ENCODE results near the gene AGAP1.

The AGAP1 gene

GRCh38 chr2:235697041-235697440, 203.2 kb downstream of the AGAP1 start:
- DNase-seq = no peak

GRCh38 chr2:235698028-235698427, 204.2 kb downstream of the AGAP1 start:
- no peak for DNase-seq

GRCh38 chr2:235698491-235698890, 204.6 kb downstream of the AGAP1 start:
- no peak for DNase-seq

GRCh38 chr2:235699576-235699975, 205.7 kb downstream of the AGAP1 start:
- no peak for DNase-seq

- DNase-seq = no peak
Measured at GRCh38 chr2:235701206-235701981, 207.6 kb downstream of the AGAP1 start.

GRCh38 chr2:235702186-235702585, 208.3 kb downstream of the AGAP1 start:
- no peak for DNase-seq

GRCh38 chr2:235703711-235704295, 210.0 kb downstream of the AGAP1 start:
- no peak for DNase-seq

GRCh38 chr2:235705296-235705695, 211.5 kb downstream of the AGAP1 start:
- no peak for DNase-seq

GRCh38 chr2:235706506-235706905, 212.7 kb downstream of the AGAP1 start:
- no peak for DNase-seq

GRCh38 chr2:235707411-235708096, 213.7 kb downstream of the AGAP1 start:
- no peak for DNase-seq

- no peak for DNase-seq
Measured at GRCh38 chr2:235709124-235709813, 215.4 kb downstream of the AGAP1 start.

- DNase-seq = no peak
Measured at GRCh38 chr2:235709969-235710879, 216.4 kb downstream of the AGAP1 start.

GRCh38 chr2:235710933-235711332, 217.1 kb downstream of the AGAP1 start:
- DNase-seq = no peak

GRCh38 chr2:235711527-235711926, 217.7 kb downstream of the AGAP1 start:
- DNase-seq = no peak

- no peak for DNase-seq
Measured at GRCh38 chr2:235712176-235712575, 218.3 kb downstream of the AGAP1 start.

GRCh38 chr2:235713189-235713588, 219.3 kb downstream of the AGAP1 start:
- DNase-seq = no peak

- no peak for DNase-seq
Measured at GRCh38 chr2:235715601-235716000, 221.8 kb downstream of the AGAP1 start.

- DNase-seq = no peak
Measured at GRCh38 chr2:235716875-235717496, 223.1 kb downstream of the AGAP1 start.

- no peak for DNase-seq
Measured at GRCh38 chr2:235719146-235719942, 225.5 kb downstream of the AGAP1 start.

- no peak for DNase-seq
Measured at GRCh38 chr2:235721625-235722024, 227.8 kb downstream of the AGAP1 start.

- no peak for DNase-seq
Measured at GRCh38 chr2:235722869-235723268, 229.0 kb downstream of the AGAP1 start.

Data from central memory CD4-positive, alpha-beta T cell (primary cell).